H1 (cell line): ENCODE measurements around the gene EPHA2. TPM values are rescaled to one million over a fixed set of nuclear protein-coding genes. Genes with fewer than 3 reads are reported as not detected.

Experiments used
- CTCF ChIA-PET: fragments of 300-600 bp; sonication (Branson Sonifier 250); formaldehyde crosslinking; loops from one replicate; lab custom pipeline; 2021; ENCODE audit not compliant: partially characterized antibody; lab: Charles Lee
- POLR2A ChIA-PET: fragments of 300-600 bp; sonication (Branson Sonifier 250); formaldehyde crosslinking; loops from one replicate; lab custom pipeline; 2021; ENCODE audit warnings: inconsistent platforms; ENCODE audit not compliant: partially characterized antibody; lab: Charles Lee
- DNase-seq, 2 experiments: peaks; one replicate each; pipeline versions ENCODE4 v3.0.0 to v3.0.0-alpha.2; 2010 to 2022; ENCODE audit warnings: low spot score in 2 of 2, low read depth in 1 of 2, mixed read lengths in 1 of 2
- FAIRE-seq: peaks from 2 replicates; lab custom pipeline; 2011; peaks lifted over from hg19 to GRCh38; lab: Jason Lieb, UNC
- H2AFZ ChIP-seq: 2 replicates; pipeline ENCODE4 v1.8.1; 2012; ENCODE audit warnings: low read length, inconsistent platforms
- H2AK5ac ChIP-seq: 2 replicates; pipeline ENCODE4 v1.6.1; 2013; ENCODE audit warnings: low read depth, low read length
- H2BK120ac ChIP-seq: replicated peaks from 2 replicates; pipeline ENCODE3; 2013; ENCODE audit warnings: low read depth, low read length, inconsistent platforms
- H2BK12ac ChIP-seq: 2 replicates; pipeline ENCODE4 v1.6.1; 2013; ENCODE audit warnings: low read depth, low read length
- H2BK15ac ChIP-seq: 2 replicates; pipeline ENCODE4 v1.6.1; 2013; ENCODE audit warnings: low read length
- H2BK20ac ChIP-seq: 2 replicates; pipeline ENCODE4 v1.6.1; 2013; ENCODE audit warnings: low read length
- H2BK5ac ChIP-seq: 2 replicates; pipeline ENCODE4 v1.6.1; 2013; ENCODE audit warnings: low read depth, low read length
- H3K14ac ChIP-seq: 2 replicates; pipeline ENCODE4 v1.6.1; 2013; ENCODE audit warnings: inconsistent platforms; ENCODE audit not compliant: insufficient read length
- H3K18ac ChIP-seq: 2 replicates; pipeline ENCODE4 v1.6.1; 2013; ENCODE audit warnings: low read length; ENCODE audit errors: extremely low read depth
- H3K23ac ChIP-seq: 2 replicates; pipeline ENCODE4 v1.6.1; 2013; ENCODE audit warnings: inconsistent platforms; ENCODE audit not compliant: insufficient read length
- H3K23me2 ChIP-seq: 2 replicates; pipeline ENCODE4 v1.6.1; 2013; ENCODE audit warnings: low read depth, low read length
- H3K27ac ChIP-seq: 2 replicates; pipeline ENCODE4 v1.6.1; 2011; ENCODE audit warnings: low read depth, low read length, inconsistent platforms
- H3K27me3 ChIP-seq, 4 experiments: replicated peaks in 1 of 4; 1 replicate in 1 of 4; 2 replicates in 3 of 4; pipeline versions ENCODE4 v1.6.1 to v1.8.1; 2011 to 2013; ENCODE audit warnings: low read length in 3 of 4, mild to moderate bottlenecking in 3 of 4, inconsistent platforms in 2 of 4, mixed read lengths in 2 of 4, moderate library complexity in 1 of 4; ENCODE audit not compliant: control insufficient read depth in 3 of 4, insufficient read depth in 3 of 4; ENCODE audit errors: extremely low read depth in 1 of 4
- H3K36me3 ChIP-seq, 4 experiments: 2 replicates each; pipeline versions ENCODE4 v1.6.1 to v1.8.1; 2011 to 2013; ENCODE audit warnings: mild to moderate bottlenecking in 4 of 4, low read length in 3 of 4, moderate library complexity in 2 of 4, control low read depth in 1 of 4, inconsistent platforms in 1 of 4; ENCODE audit not compliant: insufficient read depth in 4 of 4, control insufficient read depth in 2 of 4
- H3K4ac ChIP-seq: replicated peaks from 2 replicates; pipeline ENCODE3; 2013; ENCODE audit warnings: low read length, low read depth, mixed read lengths, inconsistent platforms; ENCODE audit not compliant: insufficient read length
- H3K4me1 ChIP-seq, 4 experiments: replicated peaks in 1 of 4; 1 replicate in 1 of 4; 2 replicates in 3 of 4; pipeline versions ENCODE4 v1.6.1 to v1.8.1; 2011 to 2013; ENCODE audit warnings: low read length in 3 of 4, inconsistent platforms in 2 of 4, mixed read lengths in 1 of 4; ENCODE audit not compliant: insufficient read depth in 4 of 4, control insufficient read depth in 3 of 4
- H3K4me2 ChIP-seq, 2 experiments: 2 replicates each; pipeline versions ENCODE4 v1.6.1 to v1.8.1; 2011 to 2013; ENCODE audit warnings: low read depth in 2 of 2, low read length in 2 of 2, control low read depth in 1 of 2, inconsistent platforms in 1 of 2, mild to moderate bottlenecking in 1 of 2; ENCODE audit not compliant: insufficient read depth in 1 of 2
- H3K4me3 ChIP-seq, 4 experiments: fragments of 200-600, 300-600 bp in 1 of 4; sonication (generic), shearing (Covaris generic), sonication (Bioruptor Twin) in 1 of 4; 2 replicates each; pipeline versions ENCODE4 v1.5.1 to v1.8.1; 2011 to 2016; ENCODE audit warnings: low read length in 4 of 4, low read depth in 3 of 4, control low read depth in 2 of 4, inconsistent platforms in 2 of 4, mild to moderate bottlenecking in 2 of 4, mixed read lengths in 1 of 4, moderate library complexity in 1 of 4; ENCODE audit not compliant: insufficient read depth in 2 of 4; ENCODE audit errors: extremely low read depth in 1 of 4
- H3K56ac ChIP-seq: replicated peaks from 2 replicates; pipeline ENCODE3; 2013; ENCODE audit warnings: low read depth, mild to moderate bottlenecking, mixed read lengths, low read length, inconsistent platforms; ENCODE audit not compliant: insufficient read length
- H3K79me1 ChIP-seq: 2 replicates; pipeline ENCODE4 v1.6.1; 2013; ENCODE audit warnings: low read depth, low read length, control low read depth
- H3K79me2 ChIP-seq, 2 experiments: 2 replicates each; pipeline versions ENCODE4 v1.6.1 to v1.8.1; 2012 to 2013; ENCODE audit warnings: low read length in 2 of 2, mild to moderate bottlenecking in 2 of 2, inconsistent platforms in 1 of 2; ENCODE audit not compliant: insufficient read depth in 2 of 2, control insufficient read depth in 1 of 2
- H3K9ac ChIP-seq, 4 experiments: replicated peaks in 1 of 4; 1 replicate in 1 of 4; 2 replicates in 3 of 4; pipeline versions ENCODE4 v1.6.1 to v1.8.1; 2011 to 2013; ENCODE audit warnings: low read depth in 3 of 4, low read length in 3 of 4, control low read depth in 2 of 4, mild to moderate bottlenecking in 2 of 4, moderate library complexity in 2 of 4, inconsistent platforms in 1 of 4; ENCODE audit errors: extremely low read depth in 1 of 4
- H3K9me3 ChIP-seq, 2 experiments: 2 replicates each; pipeline versions ENCODE4 v1.6.1 to v1.8.1; 2012 to 2013; ENCODE audit warnings: mild to moderate bottlenecking in 2 of 2, moderate library complexity in 2 of 2, control low read depth in 1 of 2, inconsistent platforms in 1 of 2, low read depth in 1 of 2, low read length in 1 of 2, mixed read lengths in 1 of 2; ENCODE audit not compliant: insufficient read depth in 2 of 2
- H4K20me1 ChIP-seq, 2 experiments: replicated peaks in 1 of 2; 2 replicates each; pipeline versions ENCODE3 to v1.8.1; 2011 to 2013; ENCODE audit warnings: inconsistent platforms in 2 of 2, low read length in 2 of 2, mild to moderate bottlenecking in 1 of 2; ENCODE audit not compliant: insufficient read depth in 2 of 2, control insufficient read depth in 1 of 2
- H4K5ac ChIP-seq: 2 replicates; pipeline ENCODE4 v1.6.1; 2013; ENCODE audit warnings: low read length, low read depth, mixed read lengths, inconsistent platforms; ENCODE audit not compliant: insufficient read length
- H4K8ac ChIP-seq: 2 replicates; pipeline ENCODE4 v1.8.0; 2013; ENCODE audit warnings: mild to moderate bottlenecking, moderate library complexity, low read length, inconsistent platforms; ENCODE audit not compliant: insufficient read depth; ENCODE audit errors: extremely low read depth
- H4K91ac ChIP-seq: replicated peaks from 2 replicates; pipeline ENCODE3; 2013; ENCODE audit warnings: low read length, mixed read lengths, inconsistent platforms; ENCODE audit not compliant: insufficient read length
- CBX5 ChIP-seq: fragments of 300-800, 300-1000 bp; sonication (generic); IDR thresholded peaks from 2 replicates; pipeline ENCODE4 v1.7.1; 2016; ENCODE audit warnings: antibody characterized with exemption, low read length, low read depth
- CEBPB ChIP-seq: IDR thresholded peaks from 2 replicates; pipeline ENCODE4 v1.6.1; 2012; ENCODE audit warnings: low read depth, low read length
- EZH2 ChIP-seq: fragments of 200-600 bp; sonication (generic); IDR thresholded peaks from 2 replicates; pipeline ENCODE4 v1.7.1; 2012; ENCODE audit warnings: low read depth, mild to moderate bottlenecking, moderate library complexity, low read length, inconsistent platforms; ENCODE audit not compliant: severe bottlenecking
- RAD21 ChIP-seq, 2 experiments: IDR thresholded peaks in 1 of 2; conservative IDR thresholded peaks in 1 of 2; 2 replicates each; pipeline ENCODE4 v1.6.1; 2011; ENCODE audit warnings: low read depth in 2 of 2, low read length in 2 of 2, improper control_type of control experiment in 1 of 2, inconsistent platforms in 1 of 2, mild to moderate bottlenecking in 1 of 2, moderate library complexity in 1 of 2
- RFX5 ChIP-seq: IDR thresholded peaks from 2 replicates; pipeline ENCODE4 v1.6.1; 2011; ENCODE audit warnings: low read depth, low read length, improper control_type of control experiment, borderline replicate concordance
- WGBS, 2 experiments: shearing (Covaris generic) in 1 of 2; methylation state at CpG; one replicate each; pipeline versions ENCODE4 v1.1.6 to v1.1.7; 2013 to 2015; ENCODE audit warnings: low lambda C conversion rate in 2 of 2, mixed read lengths in 2 of 2, inconsistent platforms in 1 of 2, low coverage in 1 of 2, missing lambda C conversion rate in 1 of 2; ENCODE audit not compliant: insufficient replicate concordance in 2 of 2, insufficient coverage in 1 of 2, insufficient read length in 1 of 2; ENCODE audit errors: extremely low coverage in 1 of 2, missing lambda C conversion rate in 1 of 2; 5-methylcytosine and 5-hydroxymethylcytosine counted together
- polyA plus RNA-seq, 7 experiments: library from polyadenylated mRNA; depleted of rRNA in 3 of 7; stranded (reverse) in 5 of 7; unstranded in 2 of 7; fragments of >200 nt in 5 of 7; fragments of 200-250 nt in 2 of 7; gene quantifications; 1 replicate in 5 of 7; 2 replicates in 1 of 7; 4 replicates in 1 of 7; pipeline versions ENCODE4 v1.2.1 to v1.2.3, GENCODE V29; 2011 to 2013; ENCODE audit warnings: missing spikeins in 2 of 7, mixed read lengths in 2 of 7
- total RNA-seq: library from RNA; stranded (reverse); fragmentation: NEBNext Ultra II Directional; extraction: Animal tissue kit (Norgen Biotek cat#: 25700); gene quantifications from 2 replicates; pipeline ENCODE4 v1.2.1, GENCODE V29; 2021

Gene EPHA2
- total and polyA plus RNA-seq, 2 of the 8 experiments (the other 6 are each of a cell fraction or from before 2014, with no cell fraction given): 26.8 to 33.6 TPM

DNA sequence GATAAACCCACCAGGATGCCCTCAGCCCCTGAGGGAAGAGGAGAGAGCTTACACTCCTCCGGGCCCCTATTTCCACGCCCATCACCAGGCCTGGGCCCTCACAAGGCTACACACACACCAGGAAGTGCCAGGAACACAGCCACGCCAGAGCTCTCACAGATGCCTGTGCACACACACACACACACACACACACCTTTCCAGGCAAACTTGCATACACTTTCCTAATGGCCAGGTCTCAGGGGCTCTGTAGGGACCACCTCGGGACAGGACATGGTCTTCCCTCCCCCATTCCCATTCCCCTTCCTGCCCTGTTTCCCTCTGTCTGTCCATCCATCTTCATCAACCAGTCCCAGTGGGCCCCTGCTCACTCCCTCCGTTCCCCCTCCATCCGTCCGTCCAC is 9.7 kb upstream of the EPHA2 start:
- H3K18ac ChIP-seq: peak overlapping the region; percentile 24; the same call in 1 of the 2 replicates
- H3K36me3 ChIP-seq: no peaks in the 10 kb centered on the region
- H3K23ac ChIP-seq: no peak overlapping the region
- no peak for TF ChIP-seq CBX5
- TF ChIP-seq RAD21 (IDR thresholded peaks at IDR 0.05 in 1 of 2, conservative IDR thresholded peaks at IDR 0.05 in 1 of 2; ENCODE audit: low read depth in 2 of 2, low read length in 2 of 2): no peak
- no peak for TF ChIP-seq EZH2
- TF ChIP-seq CEBPB: no peak
- TF ChIP-seq RFX5: no peak
- TF ChIP-seq, all 59 proteins: peak for 0
- no peak overlapping the region for H2BK120ac ChIP-seq
- POLR2A ChIA-PET: interaction anchor here (0.9 to 9.1 kb wide), 7 partner anchors 9 to 186 kb away, joined by 3 to 104 read pairs (median 3); partner anchors contain the start of genes ARHGEF19, EPHA2 and FBXO42
- no peak overlapping the region for H3K56ac ChIP-seq
- no peak for FAIRE-seq
- H3K23me2 ChIP-seq: peaks cover 4% of the 10 kb centered on the region; the same call in 1 of the 2 replicates
- H2AFZ ChIP-seq: no peak overlapping the region
- peak in 1 of 2 experiments; percentile 47 for DNase-seq
- CTCF ChIA-PET: interaction anchor here (0.8 to 6.8 kb wide), 8 partner anchors 12 to 109 kb away, joined by 3 to 70 read pairs (median 6); partner anchors contain the start of gene EPHA2
- WGBS, 2 experiments: 79% methylated on average over 6 of the region's 7 CpGs; no CpG with 5 or more reads in 1 of the 2 experiments
- no peak overlapping the region for H3K14ac ChIP-seq
- no peaks in the 10 kb centered on the region for H3K9me3 ChIP-seq
- H2BK12ac ChIP-seq: 0 out of 2 replicates have a peak overlapping the region, but pooled peaks have one; percentile 39
- no peak overlapping the region for H3K27ac ChIP-seq
- peak overlapping the region; percentile 92 for H2BK15ac ChIP-seq
- no peak overlapping the region for H3K4me3 ChIP-seq
- peak overlapping the region; percentile 32; the same call in 1 of the 2 replicates for H2AK5ac ChIP-seq
- H3K4me1 ChIP-seq: peaks cover 8 to 25% (median 11%) of the 10 kb centered on the region in 4 experiments
- no peak overlapping the region for H3K4ac ChIP-seq
- no peak overlapping the region for H4K5ac ChIP-seq
- peak overlapping the region; percentile 56; the same call in 1 of the 2 replicates for H2BK5ac ChIP-seq
- no peaks in the 10 kb centered on the region for H4K20me1 ChIP-seq
- H2BK20ac ChIP-seq: peak overlapping the region; percentile 21; the same call in 1 of the 2 replicates
- no peak overlapping the region for H3K4me2 ChIP-seq
- no peaks in the 10 kb centered on the region for H3K79me2 ChIP-seq
- no peaks in the 10 kb centered on the region for H3K79me1 ChIP-seq
- H3K9ac ChIP-seq: no peak overlapping the region
- H4K91ac ChIP-seq: no peak overlapping the region
- no peaks in the 10 kb centered on the region; a peak in 1 of 7 replicates for H3K27me3 ChIP-seq
- H4K8ac ChIP-seq: no peak overlapping the region
